ENCODE results near the gene INSYN1.

INSYN1 gene

DNA sequence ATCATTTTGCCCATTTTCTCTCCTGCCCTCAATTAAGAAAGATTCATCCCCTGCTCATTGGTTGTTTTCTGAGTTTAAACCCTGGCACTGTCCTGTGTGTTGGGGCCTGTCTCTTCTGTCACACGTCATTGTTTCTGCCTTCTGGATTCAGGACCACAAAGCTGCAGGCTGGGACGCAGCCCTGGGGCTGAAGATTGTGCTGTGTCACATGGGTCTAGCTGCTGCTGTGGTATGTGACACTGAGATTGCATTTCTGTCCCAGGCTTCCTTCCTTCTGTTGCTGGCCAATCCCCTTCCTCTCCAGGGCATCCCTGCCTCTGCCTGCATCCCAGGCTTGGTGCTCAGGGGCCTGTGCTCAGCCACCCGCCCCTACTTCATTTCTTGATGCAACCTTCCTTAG, 28.9 kb downstream of the INSYN1 start:
- Histone ChIP-seq H3K9me3 (ENCODE audit: severe bottlenecking) (no peaks in the 10 kb centered on the region), H3K27me3 (ENCODE audit: insufficient read depth, poor library complexity, severe bottlenecking) (no peaks in the 10 kb centered on the region), H3K27ac (ENCODE audit: poor library complexity, severe bottlenecking) (no peak overlapping the region), H3K4me3 (ENCODE audit: severe bottlenecking) (no peak overlapping the region), H3K4me1 (ENCODE audit: insufficient read depth, poor library complexity, severe bottlenecking) (no peaks in the 10 kb centered on the region), H3K36me3 (ENCODE audit: low read depth) (no peaks in the 10 kb centered on the region)
- TF ChIP-seq, protein P1, sequence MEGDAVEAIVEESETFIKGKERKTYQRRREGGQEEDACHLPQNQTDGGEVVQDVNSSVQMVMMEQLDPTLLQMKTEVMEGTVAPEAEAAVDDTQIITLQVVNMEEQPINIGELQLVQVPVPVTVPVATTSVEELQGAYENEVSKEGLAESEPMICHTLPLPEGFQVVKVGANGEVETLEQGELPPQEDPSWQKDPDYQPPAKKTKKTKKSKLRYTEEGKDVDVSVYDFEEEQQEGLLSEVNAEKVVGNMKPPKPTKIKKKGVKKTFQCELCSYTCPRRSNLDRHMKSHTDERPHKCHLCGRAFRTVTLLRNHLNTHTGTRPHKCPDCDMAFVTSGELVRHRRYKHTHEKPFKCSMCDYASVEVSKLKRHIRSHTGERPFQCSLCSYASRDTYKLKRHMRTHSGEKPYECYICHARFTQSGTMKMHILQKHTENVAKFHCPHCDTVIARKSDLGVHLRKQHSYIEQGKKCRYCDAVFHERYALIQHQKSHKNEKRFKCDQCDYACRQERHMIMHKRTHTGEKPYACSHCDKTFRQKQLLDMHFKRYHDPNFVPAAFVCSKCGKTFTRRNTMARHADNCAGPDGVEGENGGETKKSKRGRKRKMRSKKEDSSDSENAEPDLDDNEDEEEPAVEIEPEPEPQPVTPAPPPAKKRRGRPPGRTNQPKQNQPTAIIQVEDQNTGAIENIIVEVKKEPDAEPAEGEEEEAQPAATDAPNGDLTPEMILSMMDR (IDR thresholded peaks at IDR 0.05; ENCODE audit: poor library complexity, severe bottlenecking) = no peak
- ATAC-seq (ENCODE audit: low read depth) (no peak), DNase-seq (ENCODE audit: low spot score) (no peak)

DNA sequence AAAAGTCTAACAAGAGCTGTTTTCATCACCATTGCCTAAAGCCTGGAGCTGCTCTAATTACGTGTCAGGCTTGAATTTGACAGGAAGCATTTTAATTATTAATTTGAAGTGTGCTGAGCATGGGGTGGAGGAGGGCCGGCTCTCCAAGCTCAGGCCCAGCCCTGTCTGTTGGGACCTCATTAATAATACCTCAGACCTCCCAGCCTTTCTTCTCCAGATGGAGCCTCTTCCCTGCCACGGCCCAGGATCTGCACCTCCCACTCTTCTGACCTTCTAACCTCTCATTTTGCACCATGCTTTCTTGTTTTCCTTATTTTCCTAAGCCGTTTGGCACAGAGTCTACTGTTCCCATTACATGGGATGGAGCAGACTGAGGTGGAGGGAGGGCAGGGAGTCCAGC, 30.0 kb downstream of the INSYN1 start:
- H3K9me3 ChIP-seq (ENCODE audit: severe bottlenecking) = no peaks in the 10 kb centered on the region
- no peak for DNase-seq (ENCODE audit: low spot score)

DNA sequence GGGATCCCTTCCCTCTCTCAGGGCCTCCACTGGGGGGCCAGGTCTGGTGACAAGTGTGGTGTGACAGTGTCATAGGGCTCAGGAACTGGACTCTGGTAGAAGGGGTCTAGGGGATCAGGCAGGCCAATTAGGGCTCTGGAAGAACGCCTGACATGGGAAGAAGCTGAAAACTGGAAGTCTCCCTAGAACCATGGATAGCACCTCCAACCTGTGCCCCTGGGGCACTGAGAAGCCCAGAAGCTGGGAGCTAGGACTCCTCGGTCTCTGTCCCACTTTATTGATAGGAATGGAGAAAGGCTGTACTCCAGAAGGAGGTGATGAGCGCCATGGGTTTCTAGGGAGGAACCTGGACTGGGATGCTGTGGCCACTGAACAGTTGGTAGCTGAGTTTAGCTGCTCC, 30.7 kb downstream of the INSYN1 start:
- no peaks in the 10 kb centered on the region for H3K9me3 ChIP-seq (ENCODE audit: severe bottlenecking)
- no peak overlapping the region for H3K4me3 ChIP-seq (ENCODE audit: severe bottlenecking)
- no peak for ATAC-seq (ENCODE audit: low read depth)
- DNase-seq (ENCODE audit: low spot score) = no peak
- H3K4me1 ChIP-seq (ENCODE audit: insufficient read depth, poor library complexity, severe bottlenecking) = no peaks in the 10 kb centered on the region
- TF ChIP-seq, protein P1 (IDR thresholded peaks at IDR 0.05; ENCODE audit: poor library complexity, severe bottlenecking) = no peak
- H3K36me3 ChIP-seq (ENCODE audit: low read depth) = no peaks in the 10 kb centered on the region
- H3K27ac ChIP-seq (ENCODE audit: poor library complexity, severe bottlenecking) = no peak overlapping the region
- H3K27me3 ChIP-seq (ENCODE audit: insufficient read depth, poor library complexity, severe bottlenecking) = no peaks in the 10 kb centered on the region

More for the DNA sequence above, 30.0 kb downstream of the INSYN1 start:
- TF ChIP-seq, protein P1 (IDR thresholded peaks at IDR 0.05; ENCODE audit: poor library complexity, severe bottlenecking) = no peak
- Histone ChIP-seq H3K36me3 (ENCODE audit: low read depth) (no peaks in the 10 kb centered on the region), H3K27ac (ENCODE audit: poor library complexity, severe bottlenecking) (no peak overlapping the region), H3K4me1 (ENCODE audit: insufficient read depth, poor library complexity, severe bottlenecking) (no peaks in the 10 kb centered on the region), H3K27me3 (ENCODE audit: insufficient read depth, poor library complexity, severe bottlenecking) (no peaks in the 10 kb centered on the region), H3K4me3 (ENCODE audit: severe bottlenecking) (no peak overlapping the region)
- ATAC-seq (ENCODE audit: low read depth) = no peak

DNA sequence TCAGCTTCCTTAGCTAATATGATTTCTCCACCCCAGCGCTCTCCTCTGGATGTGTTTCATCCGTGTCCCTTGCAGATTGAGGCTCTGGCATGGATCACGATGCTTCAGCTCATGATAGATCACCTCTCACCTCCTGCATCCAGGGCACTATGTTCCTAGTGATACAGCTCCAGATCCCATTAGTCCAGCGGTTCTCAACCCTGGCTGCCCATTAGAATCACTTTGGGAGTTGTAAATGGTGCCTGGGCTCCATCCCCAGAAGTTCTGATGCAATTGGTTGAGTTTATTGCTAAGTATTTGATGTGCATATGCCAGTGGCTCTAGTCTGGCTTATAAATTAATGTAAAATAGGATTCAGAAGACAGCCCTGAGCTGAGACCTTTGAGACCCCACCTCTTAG, 34.5 kb downstream of the INSYN1 start:
- no peak overlapping the region for H3K27ac ChIP-seq (ENCODE audit: poor library complexity, severe bottlenecking)
- DNase-seq (ENCODE audit: low spot score) (no peak), ATAC-seq (ENCODE audit: low read depth) (no peak)
- H3K4me1 ChIP-seq (ENCODE audit: insufficient read depth, poor library complexity, severe bottlenecking) = no peaks in the 10 kb centered on the region
- H3K9me3 ChIP-seq (ENCODE audit: severe bottlenecking) = no peaks in the 10 kb centered on the region
- TF ChIP-seq, protein P1 (IDR thresholded peaks at IDR 0.05; ENCODE audit: poor library complexity, severe bottlenecking) = no peak
- H3K4me3 ChIP-seq (ENCODE audit: severe bottlenecking) = no peak overlapping the region
- no peaks in the 10 kb centered on the region for H3K27me3 ChIP-seq (ENCODE audit: insufficient read depth, poor library complexity, severe bottlenecking)
- H3K36me3 ChIP-seq (ENCODE audit: low read depth) = no peaks in the 10 kb centered on the region

DNA sequence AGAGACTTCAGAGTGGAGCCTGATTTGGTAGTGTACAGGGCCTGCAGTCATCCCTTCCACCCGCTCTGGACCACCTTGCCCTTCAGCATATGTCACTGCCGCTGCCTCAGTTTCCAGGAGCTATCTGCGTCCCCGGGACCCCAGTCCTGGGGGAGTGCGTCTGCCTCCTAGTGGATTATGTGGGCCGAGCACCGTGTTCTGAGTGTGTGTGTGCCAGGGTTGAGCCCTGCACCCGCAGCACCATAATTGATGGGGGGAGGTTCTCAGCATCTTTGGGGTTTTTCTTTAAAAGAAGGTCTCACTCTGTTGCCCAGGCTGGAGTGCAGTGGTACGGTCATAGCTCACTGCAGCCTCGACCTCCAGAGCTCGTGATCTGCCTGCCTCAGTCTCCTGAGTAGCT, 35.3 kb downstream of the INSYN1 start:
- no peaks in the 10 kb centered on the region for H3K27me3 ChIP-seq (ENCODE audit: insufficient read depth, poor library complexity, severe bottlenecking)
- no peaks in the 10 kb centered on the region for H3K9me3 ChIP-seq (ENCODE audit: severe bottlenecking)
- DNase-seq (ENCODE audit: low spot score) = no peak
- no peaks in the 10 kb centered on the region for H3K4me1 ChIP-seq (ENCODE audit: insufficient read depth, poor library complexity, severe bottlenecking)
- no peak overlapping the region for H3K4me3 ChIP-seq (ENCODE audit: severe bottlenecking)
- H3K36me3 ChIP-seq (ENCODE audit: low read depth) = 0 out of 2 replicates have a peak, but pooled peaks cover 2% of the 10 kb centered on the region
- no peak for ATAC-seq (ENCODE audit: low read depth)
- TF ChIP-seq, protein P1 (IDR thresholded peaks at IDR 0.05; ENCODE audit: poor library complexity, severe bottlenecking) = no peak
- H3K27ac ChIP-seq (ENCODE audit: poor library complexity, severe bottlenecking) = no peak overlapping the region
